ENCODE results near the gene RILPL2.
"Not testable (repeated sequence)": the region's sequence is repeated elsewhere in the genome, so short reads cannot be mapped to it uniquely, and the experiment has no call there.

RILPL2 gene, protein sequence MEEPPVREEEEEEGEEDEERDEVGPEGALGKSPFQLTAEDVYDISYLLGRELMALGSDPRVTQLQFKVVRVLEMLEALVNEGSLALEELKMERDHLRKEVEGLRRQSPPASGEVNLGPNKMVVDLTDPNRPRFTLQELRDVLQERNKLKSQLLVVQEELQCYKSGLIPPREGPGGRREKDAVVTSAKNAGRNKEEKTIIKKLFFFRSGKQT

GRCh38 chr12:123436017-123436964 lies at the start of gene RILPL2:
TSS of gene RILPL2 (minus strand) at chr12:123436684. CDS start at chr12:123436420, 264 bp downstream.
- DNase-seq (ENCODE audit: low read depth in 2 of 2): peak; percentile 80 to 89

- no peak for DNase-seq (ENCODE audit: low read depth in 2 of 2)
Observed at GRCh38 chr12:123485756-123486155, 49.3 kb upstream of the RILPL2 start.

DNA sequence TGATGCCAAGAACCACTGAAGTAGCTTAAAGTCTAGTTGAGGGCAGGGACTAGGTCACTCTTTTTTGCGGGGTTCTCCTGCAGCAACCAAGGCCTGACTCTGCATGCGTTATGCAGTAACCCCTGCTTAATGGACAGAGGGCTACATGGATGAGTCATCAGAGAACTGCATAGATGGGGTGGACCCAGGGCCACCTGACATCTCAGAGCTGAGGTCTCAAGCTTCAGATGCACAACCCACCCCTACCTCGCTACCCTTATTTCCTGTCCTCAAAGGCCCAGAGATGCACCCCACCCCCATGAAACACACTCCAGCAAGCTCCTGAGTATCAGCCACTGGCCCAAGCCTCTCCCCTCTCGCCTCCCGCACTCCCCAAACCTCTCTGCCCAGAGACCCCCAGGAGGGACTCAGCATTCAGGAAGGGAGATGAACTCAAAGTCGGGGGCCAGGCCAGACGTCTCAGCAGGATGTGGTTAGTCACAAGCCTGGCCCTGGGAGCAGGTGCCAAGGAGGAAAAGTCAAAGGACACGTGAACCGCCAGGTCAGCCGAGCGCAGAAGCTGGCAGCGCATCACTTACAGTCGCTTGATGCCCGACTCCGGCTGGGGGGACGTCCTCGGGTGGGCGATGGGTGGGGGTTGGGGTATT lies 47.2 kb upstream of the RILPL2 start:
- DNase-seq (ENCODE audit: low read depth in 2 of 2): no peak

- no peak for DNase-seq (ENCODE audit: low read depth in 2 of 2)
Observed at GRCh38 chr12:123482876-123483275, 46.4 kb upstream of the RILPL2 start.

DNA sequence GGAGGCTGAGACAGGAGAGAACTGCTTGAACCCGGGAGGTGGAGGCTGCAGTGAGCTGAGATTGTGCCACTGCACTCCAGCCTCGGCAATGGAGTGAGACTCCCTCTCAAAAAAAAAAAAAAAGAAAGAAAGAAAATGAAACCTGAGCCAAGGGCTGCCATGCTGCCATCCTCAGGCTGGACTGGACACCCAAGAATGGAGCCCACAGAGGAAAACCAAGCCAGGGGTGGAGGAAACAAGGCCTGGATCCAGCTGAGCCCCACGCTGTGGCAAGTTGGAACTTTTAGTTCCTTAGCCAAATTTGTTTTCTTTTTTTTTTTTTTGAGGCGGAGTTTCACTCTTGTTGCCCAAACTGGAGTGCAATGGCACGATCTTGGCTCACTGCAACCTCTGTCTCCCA lies 44.8 kb upstream of the RILPL2 start:
- DNase-seq (ENCODE audit: low read depth in 2 of 2): not testable (repeated sequence)

- DNase-seq (ENCODE audit: low read depth in 2 of 2): no peak
Observed at GRCh38 chr12:123479442-123480180, 43.1 kb upstream of the RILPL2 start.

GRCh38 chr12:123478762-123479161 lies 42.3 kb upstream of the RILPL2 start:
- no peak for DNase-seq (ENCODE audit: low read depth in 2 of 2)

- no peak for DNase-seq (ENCODE audit: low read depth in 2 of 2)
Observed at GRCh38 chr12:123478069-123478468, 41.6 kb upstream of the RILPL2 start.

DNA sequence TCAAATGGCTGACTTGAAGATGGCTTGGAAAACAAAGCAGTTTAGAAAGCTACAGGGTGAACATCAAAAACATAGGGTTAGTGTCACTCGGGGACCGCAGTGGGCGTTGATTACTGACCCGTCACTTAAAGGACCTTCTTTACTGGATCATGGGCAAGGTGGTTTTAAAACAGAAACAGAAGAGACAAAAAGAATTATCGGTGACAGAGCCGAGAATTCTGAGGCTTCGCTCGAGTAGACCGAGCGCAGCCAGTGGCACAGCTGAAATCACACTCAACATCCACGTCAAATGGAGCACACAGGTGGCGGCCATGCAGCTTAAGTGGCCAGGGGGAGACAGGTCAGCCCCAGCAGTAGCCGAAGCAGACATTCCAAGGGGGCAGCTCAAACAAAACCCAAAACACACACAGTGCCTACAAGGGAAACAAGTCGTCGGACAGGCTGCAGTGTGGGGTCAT lies 38.8 kb upstream of the RILPL2 start:
- DNase-seq (ENCODE audit: low read depth in 2 of 2): no peak

DNA sequence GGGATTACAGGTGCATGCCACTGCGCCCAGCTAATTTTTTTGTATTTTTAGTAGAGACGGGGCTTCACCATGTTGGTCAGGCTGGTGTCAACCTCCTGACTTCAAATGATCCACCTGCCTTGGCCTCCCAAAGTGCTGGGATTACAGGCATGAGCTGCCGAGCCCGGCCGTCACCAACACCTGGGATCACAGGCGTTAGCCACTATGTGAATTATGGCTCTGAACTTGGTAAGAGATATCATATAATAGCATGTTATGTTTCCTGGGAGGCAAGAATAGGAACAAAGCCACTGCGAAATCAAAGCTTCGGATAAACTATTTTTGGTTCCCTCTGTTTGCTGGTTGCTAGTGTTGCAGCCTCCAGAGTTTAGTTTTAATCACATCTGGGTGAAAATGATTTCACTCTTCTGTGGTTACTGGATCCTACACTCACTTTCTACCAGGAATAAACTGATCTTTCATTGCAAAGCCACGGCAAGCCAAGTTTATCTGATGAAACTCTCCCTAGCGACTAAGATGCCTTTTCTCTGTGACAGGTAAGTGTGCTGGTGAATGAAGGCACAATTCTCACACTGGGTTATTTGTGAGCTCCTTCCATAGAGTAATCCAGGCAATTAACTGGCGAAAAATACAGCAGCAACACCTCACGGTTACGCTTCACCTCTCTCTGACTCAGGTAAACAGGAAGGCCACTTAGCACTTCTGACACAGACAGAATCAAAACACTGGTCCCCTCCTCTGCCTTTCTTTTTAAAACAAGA lies 38.2 kb upstream of the RILPL2 start:
- no peak for DNase-seq (ENCODE audit: low read depth in 2 of 2)

DNA sequence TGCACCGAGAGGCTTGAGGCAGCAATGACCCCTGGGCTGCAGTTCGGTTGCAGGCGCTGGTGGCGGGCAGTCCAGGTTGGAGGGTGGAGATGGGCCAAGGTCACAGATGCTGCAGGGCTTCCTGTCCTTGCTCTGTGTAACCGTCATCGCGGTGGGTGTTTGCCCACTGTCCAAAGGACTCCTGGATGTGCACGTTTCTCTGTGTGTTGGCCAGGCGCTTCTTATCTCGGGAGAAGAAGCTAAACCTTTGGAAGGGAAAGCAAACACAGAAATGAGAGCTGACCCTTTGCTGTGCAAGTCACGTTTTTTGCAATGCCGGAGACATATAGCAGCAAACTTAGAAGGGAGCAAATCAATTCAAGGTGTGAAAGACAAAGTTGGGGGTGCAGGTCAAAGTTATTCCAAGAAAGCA lies 36.0 kb upstream of the RILPL2 start:
- DNase-seq (ENCODE audit: low read depth in 2 of 2): no peak

- DNase-seq (ENCODE audit: low read depth in 2 of 2): no peak
Observed at GRCh38 chr12:123471374-123472068, 35.0 kb upstream of the RILPL2 start.

GRCh38 chr12:123469978-123470377 lies 33.5 kb upstream of the RILPL2 start:
- DNase-seq (ENCODE audit: low read depth in 2 of 2): no peak

DNA sequence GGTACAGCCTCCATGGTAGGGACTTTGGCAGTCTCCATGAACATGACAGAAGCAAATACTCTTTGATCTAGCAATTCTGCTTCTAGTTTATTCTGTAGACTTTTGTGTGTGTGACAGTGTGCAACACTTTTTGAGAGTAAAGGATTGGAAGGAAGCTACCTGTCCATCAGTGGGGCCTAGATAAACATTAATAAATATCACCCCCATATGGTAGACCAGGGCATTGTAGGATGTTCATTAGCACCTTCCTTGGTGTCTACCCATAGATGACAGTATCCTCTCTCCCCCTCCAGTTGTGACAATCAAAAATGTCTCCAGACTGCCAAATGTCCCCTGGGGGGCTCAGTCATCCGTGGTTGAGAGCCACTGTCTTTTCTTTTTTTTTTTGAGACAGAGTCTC lies 32.3 kb upstream of the RILPL2 start:
- no peak for DNase-seq (ENCODE audit: low read depth in 2 of 2)

DNA sequence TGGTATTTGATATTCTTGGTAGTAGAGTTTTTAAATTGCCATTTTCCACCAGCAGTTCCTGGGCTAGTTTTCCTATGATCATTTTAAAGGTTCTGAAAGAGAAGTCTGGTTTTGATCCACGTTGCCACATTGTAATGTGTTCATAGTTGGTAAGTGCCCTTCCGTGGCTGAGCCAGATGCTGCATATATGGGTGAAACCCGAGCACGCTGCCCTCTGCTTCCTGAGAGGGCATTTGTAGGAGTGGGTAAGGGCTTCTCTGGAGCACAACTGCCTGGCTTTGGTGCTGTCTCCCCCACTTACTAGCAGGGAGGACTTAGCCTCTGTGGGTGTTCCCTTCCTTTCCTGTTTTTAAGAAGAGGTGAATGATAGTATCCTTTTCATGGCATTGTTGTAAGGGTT lies 28.6 kb upstream of the RILPL2 start:
- DNase-seq (ENCODE audit: low read depth in 2 of 2): no peak

DNA sequence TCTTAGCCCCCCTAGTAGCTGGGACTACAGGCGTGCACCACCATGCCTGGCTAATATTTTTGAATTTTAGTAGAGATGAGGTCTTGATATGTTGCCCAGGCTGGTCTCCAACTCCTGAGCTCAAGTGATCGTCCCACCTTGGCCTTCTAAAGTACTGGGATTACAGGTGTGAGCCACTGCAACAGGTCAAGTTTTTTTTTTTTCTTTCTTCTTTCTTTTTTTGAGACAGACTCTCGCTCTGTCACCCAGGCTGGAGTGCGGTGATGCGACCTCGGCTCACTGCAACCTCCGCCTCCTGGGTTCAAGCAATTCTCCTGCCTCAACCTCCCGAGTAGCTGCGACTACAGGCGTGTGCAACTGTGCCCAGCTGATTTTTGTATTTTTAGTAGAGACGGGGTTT lies 26.7 kb upstream of the RILPL2 start:
- DNase-seq (ENCODE audit: low read depth in 2 of 2): not testable (repeated sequence)

- DNase-seq (ENCODE audit: low read depth in 2 of 2): peak; percentile 78
Observed at GRCh38 chr12:123457980-123458779, 21.7 kb upstream of the RILPL2 start, which contains the start of gene SNRNP35. TSS of gene SNRNP35 (plus strand) at chr12:123458139. CDS start at chr12:123465541, 7,402 bp downstream.

GRCh38 chr12:123453165-123453564 lies 16.7 kb upstream of the RILPL2 start:
- DNase-seq (ENCODE audit: low read depth in 2 of 2): no peak

DNA sequence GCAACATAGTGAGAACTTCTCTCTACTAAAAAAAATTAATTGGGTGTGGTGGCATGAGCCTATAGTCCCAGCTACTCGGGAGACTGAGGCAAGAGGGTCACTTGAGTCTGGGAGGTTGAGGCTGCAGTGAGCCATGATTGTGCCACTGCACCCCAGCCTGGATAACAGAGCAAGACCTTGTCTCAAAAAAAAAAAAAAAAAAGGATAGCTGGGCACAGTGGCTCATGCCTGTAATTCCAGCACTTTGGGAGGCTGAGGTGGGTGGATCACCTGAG lies 15.7 kb upstream of the RILPL2 start:
- not testable (repeated sequence) for DNase-seq (ENCODE audit: low read depth in 2 of 2)

DNA sequence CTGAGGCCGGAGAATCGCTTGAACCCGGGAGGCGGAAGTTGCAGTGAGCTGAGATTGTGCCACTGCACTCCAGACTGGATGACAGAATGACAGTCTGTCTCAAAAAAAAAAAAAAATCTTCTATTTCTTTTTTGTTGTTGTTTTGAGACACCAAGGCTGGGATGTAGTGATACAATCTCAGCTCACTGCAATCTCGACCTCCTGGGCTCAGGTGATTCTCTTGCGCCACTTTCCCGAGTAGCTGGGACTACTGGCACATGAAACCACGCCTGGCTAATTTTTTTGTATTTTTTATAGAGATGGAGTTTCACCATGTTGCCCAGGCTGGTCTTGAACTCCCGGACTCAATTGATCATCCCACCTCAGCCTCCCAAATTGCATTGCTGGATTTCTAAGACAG lies 14.2 kb upstream of the RILPL2 start:
- DNase-seq (ENCODE audit: low read depth in 2 of 2): no peak

Measured in stimulated activated CD8-positive, alpha-beta memory T cell treated with anti-CD3 and anti-CD28 coated beads, Interleukin-7, amount 100 ng/mL, for 4 hours (primary cell).